Left colon (tissue), 2 donors: ENCODE data around the gene POSTN. TPM values are rescaled to one million over a fixed set of nuclear protein-coding genes. Genes with fewer than 3 reads are reported as not detected.

Experiments
- ATAC-seq: fragments of 200-7000 bp; cut with Tn5 transposase; one replicate; pipeline ENCODE4 v1.9.1; 2020; ENCODE audit warnings: mild to moderate bottlenecking, moderate library complexity
- DNase-seq, 2 donors: peaks; one replicate each; pipeline ENCODE4 v3.0.0-alpha.2; 2020
- intact Hi-C, 2 donors: fragments of 100-400 bp; cut with DNase I in 1 of 2; cut with micrococcal nuclease in 1 of 2; formaldehyde crosslinking; loops; one replicate each; pipeline versions ENCODE4 v1.11.2 to v1.14.0; 2022; cut with DNase I, micrococcal nuclease
- long read RNA-seq: library from polyadenylated mRNA; unstranded; transcript quantifications from one replicate; pipeline ENCODE4 v2.0.0, GENCODE V29; 2021
- total RNA-seq, 2 donors: library from RNA; stranded (reverse); fragmentation: NEBNext Ultra II Directional; extraction: Animal tissue kit (Norgen Biotek cat#: 25700); gene quantifications; one replicate each; pipeline ENCODE4 v1.2.1, GENCODE V29; 2021
- donor health status: DM: no; HTN: no; CAD: no.
- donor health status: DM: yes; HTN: yes; CAD: no.

POSTN gene, protein sequence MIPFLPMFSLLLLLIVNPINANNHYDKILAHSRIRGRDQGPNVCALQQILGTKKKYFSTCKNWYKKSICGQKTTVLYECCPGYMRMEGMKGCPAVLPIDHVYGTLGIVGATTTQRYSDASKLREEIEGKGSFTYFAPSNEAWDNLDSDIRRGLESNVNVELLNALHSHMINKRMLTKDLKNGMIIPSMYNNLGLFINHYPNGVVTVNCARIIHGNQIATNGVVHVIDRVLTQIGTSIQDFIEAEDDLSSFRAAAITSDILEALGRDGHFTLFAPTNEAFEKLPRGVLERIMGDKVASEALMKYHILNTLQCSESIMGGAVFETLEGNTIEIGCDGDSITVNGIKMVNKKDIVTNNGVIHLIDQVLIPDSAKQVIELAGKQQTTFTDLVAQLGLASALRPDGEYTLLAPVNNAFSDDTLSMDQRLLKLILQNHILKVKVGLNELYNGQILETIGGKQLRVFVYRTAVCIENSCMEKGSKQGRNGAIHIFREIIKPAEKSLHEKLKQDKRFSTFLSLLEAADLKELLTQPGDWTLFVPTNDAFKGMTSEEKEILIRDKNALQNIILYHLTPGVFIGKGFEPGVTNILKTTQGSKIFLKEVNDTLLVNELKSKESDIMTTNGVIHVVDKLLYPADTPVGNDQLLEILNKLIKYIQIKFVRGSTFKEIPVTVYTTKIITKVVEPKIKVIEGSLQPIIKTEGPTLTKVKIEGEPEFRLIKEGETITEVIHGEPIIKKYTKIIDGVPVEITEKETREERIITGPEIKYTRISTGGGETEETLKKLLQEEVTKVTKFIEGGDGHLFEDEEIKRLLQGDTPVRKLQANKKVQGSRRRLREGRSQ
- 10 to 100 TPM; 12.7 to 30.7 TPM for total RNA-seq
- long read RNA-seq, partial matches to known transcripts: 2 of 11 reads
- long read RNA-seq, other reads (novel, unspliced or antisense): 6 of 11 reads

DNA sequence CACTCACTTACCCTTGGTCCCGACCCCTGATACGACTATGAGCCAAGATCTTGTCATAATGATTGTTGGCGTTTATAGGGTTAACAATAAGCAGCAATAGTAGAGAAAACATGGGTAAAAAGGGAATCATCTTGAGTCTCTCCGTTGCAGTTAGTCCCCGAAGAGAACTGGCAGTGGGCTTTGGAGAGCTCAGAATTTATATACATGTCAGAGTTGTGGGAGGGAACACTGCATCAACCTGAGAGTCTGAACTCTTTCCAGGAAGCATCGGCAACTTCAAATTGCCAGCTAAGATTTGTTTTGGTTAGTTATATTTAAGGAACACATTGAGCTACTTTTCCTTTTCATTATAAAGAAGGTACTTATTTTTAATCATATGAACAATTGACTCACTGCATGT lies at the start of gene POSTN:
TSS of gene POSTN (minus strand) at position 172 of the 400 bp plus-strand sequence. CDS start at position 130, 42 bp downstream.
- ATAC-seq: no peak
- intact Hi-C loops: no loop called here
- no peak for DNase-seq

DNA sequence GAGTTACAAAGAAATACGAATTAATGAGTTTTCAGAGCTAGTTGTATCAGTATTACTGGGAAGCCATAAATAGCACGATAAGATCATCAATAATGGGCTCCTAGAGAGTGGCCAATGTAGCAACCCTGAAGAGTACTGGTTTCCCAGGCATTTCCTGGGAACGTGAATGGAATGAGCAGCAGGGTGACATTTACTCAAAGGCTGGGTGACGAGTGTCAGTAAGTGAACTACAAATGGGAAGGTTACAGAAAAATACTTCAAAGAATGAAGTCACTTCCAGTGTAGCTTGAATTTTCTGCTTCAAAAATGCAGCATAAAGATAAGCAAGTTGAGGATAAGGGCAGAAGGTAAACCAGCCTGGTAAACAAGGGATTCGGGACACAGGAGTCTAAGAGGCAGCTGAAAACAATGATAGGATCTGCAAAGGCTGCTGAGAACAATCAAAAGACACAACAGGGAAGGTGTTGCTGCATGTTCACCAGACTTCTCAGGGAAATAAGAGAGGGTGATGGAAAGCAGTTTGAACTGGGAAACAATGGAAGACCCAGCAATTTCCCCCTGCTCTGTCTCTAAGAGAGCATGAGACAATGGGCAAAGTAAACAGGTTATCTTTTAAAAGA lies 48.6 kb upstream of the POSTN start:
- ATAC-seq (no peak), DNase-seq (no peak)
- intact Hi-C loops: no loop called here

DNA sequence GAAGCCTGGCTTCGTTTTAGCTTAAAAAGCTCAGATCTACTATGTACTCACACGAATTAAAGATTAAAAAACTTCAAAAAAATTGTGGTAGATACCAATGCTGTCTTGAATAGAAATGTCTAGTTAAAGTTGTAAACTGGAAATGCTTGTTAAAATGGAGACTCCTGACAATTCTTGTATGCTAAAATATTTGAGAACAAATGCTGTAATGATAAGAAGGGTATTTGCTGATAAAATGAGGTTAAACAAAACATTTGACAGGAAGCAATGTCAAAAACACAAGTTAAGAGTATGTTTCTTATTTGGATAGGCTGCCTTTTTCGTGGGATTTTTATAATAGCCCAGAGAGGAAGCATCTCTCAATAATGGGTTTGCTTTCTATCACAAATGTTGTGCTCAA lies 48.0 kb upstream of the POSTN start:
- DNase-seq (no peak), ATAC-seq (no peak)
- intact Hi-C loops: no loop called here

DNA sequence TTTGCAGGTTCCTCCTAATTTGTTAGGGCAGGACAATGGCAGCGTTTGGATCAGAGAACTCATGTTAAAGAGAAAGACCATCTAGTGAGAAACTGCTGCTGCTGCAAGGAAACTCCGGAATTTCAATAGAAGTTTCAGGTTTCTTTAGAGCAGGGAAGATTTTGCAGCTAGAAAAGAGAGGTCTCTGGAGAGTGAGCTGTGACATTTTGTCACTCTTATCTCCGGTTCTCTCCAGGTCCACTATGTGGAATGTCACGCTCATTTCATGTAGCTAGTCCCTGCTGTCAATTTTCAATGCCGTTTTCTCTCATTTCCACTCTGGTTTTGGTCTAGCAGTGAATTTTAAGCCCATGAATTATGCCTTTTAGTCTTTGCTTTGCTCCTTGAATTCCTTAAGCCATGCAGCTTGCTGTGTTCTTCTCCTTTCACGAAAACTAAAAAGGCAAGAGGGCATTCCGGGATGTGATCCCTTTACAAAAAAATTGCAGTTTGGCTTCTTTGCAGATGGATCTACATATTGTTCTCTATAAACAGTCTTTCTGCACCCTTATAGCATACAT lies 46.7 kb upstream of the POSTN start:
- DNase-seq: no peak
- no peak for ATAC-seq
- intact Hi-C loops: no loop called here

DNA sequence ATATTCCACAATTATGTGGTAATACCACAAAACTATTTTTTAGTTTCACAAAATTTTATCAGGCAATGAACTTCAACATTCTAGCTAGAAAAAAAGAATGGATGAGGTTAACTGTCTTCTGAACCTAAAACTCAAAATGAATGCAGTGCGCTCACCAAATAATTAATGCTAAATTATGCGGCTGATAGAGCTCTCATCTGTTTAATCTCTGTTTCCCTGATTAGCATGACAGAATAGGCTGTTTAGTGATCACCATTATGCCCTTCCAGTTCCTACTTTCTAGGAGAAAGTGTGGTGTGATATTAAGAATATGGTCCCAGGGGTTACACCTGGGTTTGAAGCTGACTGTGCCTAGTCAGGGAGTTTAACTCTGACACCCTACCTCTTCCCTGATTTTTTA lies 42.8 kb upstream of the POSTN start:
- DNase-seq (no peak), ATAC-seq (no peak)
- intact Hi-C loops: no loop called here

DNA sequence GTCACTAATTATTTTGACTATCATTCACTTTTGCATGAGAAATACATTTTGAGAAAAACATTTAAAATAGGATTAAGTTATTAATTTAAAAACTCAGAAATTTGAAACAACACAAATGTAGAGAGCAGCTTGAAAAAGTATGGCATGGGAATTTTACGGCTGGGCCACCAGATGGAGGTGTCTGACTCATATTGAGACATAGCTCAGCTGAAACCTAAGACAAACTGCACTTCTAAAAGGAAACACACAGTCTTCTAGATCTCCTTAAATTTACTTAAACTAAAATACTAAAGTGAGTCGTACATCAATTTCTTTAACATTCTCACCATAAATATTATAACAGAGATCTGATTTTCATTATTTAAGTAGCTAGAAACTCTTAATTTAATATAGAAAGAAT lies 41.9 kb upstream of the POSTN start:
- DNase-seq (no peak), ATAC-seq (no peak)
- intact Hi-C loops: no loop called here

DNA sequence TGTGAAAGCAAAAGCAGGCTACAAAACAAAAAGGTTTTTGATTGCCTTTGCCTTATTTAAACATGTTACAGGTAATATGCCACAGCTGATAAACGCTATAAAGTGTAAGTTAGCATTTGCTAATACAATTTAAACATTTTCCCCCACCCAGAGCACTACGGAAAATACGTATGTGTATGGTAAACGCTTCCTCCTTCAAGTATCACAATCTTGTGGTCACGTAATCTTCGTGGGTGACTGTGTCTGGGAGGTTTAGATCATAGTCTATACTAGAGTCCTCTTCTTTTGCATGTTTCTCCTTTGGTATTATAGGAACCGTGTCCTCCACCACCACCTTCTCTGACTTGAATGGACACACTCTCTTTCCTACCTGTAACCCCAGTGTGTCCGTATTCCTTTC lies 38.1 kb upstream of the POSTN start:
- ATAC-seq (no peak), DNase-seq (no peak)
- intact Hi-C loops: no loop called here

DNA sequence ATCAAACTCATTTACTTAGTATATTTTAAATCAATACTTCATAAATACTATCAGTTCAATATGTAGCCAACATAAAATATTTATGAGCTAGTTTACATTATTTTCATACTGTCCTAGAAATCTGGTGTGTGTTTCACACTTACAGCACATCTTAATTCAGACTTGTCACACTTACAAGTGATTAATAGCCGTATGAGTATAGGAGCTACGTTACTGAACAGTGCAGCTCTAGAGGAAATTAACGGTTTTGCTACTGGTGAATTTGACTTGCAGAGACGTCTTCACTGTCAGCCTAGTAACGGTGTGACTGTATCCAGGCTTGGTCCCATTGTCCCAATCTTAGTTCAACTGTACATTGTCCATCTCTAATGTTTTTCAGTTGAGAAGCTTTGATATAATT lies 33.7 kb upstream of the POSTN start:
- no peak for DNase-seq
- intact Hi-C loops: no loop called here
- no peak for ATAC-seq

DNA sequence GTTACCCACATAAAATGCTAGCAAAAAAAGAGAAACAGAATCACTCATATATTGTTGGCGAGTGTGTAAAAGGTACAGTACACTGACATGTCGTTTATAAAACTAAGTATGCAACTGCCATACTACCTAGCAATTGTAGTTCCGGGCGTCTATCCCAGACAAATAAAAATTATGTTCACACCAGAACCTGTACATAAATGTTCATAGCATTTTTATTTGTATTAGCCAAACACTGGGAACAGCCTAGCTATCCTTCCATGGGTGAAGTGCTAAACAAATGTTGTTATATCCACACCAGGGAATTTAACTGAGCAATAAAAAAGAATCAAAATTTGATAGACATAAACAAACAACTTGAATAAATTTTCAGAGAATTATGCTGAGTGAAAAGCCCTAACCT lies 28.9 kb upstream of the POSTN start:
- intact Hi-C loops: no loop called here
- ATAC-seq (no peak), DNase-seq (no peak)

DNA sequence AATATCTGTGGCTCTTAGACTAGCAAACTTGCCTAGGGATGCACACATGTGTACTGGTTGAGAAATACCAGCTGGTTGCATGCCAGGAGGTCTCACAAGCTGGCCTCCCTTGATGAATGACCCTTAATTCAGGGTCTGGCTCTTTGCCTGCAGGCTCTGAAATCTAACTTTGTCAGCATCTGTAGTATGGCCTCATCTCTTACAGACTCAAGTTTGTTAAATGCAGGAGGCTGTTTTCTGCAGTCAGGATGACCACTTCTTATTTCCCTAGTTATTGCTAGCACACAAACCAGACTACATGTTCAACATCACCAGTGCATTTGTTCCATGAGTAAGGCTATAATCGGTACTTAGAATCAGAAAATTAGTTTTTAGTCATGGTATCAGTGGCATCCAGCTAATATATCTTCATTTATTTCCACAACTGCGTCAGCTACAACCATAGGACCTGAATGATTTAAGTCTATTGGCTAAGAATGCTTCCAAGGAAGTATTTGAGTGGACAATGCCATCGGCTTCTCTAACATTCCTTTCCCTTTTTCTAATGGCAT lies 23.3 kb upstream of the POSTN start:
- DNase-seq: no peak
- intact Hi-C loops: no loop called here
- no peak for ATAC-seq

DNA sequence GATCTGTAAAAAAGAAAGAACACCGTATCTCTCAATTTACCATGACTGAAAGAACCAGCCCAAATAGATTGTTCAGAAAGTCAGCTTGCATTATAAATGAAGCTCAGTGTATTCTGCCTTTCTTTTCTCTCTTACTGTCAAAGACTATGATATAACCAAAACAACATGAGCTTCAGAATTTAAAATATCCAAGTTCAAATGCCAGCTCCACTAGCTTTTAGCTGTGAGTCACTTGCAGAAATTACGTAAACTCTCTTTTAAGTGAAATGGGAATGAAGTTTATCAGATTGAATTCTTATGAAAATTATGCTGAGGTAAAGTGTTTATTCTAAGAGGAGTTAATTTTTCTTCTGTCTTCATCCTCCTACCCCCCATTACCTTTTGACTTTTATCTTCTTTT lies 20.0 kb upstream of the POSTN start:
- ATAC-seq (no peak), DNase-seq (no peak)
- intact Hi-C loops: no loop called here

DNA sequence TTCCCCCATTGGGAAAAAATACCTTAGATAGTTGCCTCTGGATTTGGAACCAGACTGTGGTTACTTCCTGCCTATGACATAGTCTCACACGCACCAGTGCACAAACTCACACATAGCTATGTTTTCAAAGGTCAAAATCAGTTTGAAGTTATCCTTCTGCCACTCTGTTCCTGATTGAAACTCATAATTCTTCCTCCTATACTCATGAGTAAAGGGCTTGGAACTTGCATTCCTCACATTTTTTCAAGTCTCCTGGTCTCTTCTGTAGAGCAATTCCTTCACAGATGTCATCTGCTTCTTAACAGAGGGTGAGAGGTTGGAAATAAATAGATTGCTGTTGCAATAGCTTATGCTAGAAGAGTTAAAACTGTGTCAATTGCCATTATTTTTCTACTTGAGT lies 18.6 kb upstream of the POSTN start:
- DNase-seq (no peak), ATAC-seq (no peak)
- intact Hi-C loops: no loop called here

DNA sequence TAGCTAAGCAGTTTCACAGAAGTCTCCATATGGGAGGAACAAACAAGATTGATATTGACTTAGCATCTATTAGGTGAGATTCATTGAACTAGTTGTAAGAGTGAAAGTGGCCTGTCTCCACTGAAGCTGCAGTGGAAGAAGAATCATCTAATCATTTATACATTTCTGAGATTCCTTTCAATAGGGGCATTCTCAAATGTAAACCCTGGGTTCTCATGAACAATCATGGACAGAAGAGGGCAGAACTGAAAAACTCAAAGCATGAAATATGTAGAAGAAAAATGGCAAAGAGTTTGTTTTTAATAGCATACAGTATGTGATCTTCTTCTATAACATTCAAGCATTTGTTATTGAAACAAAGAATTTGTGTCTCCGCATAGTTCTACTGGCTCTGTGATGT lies 17.6 kb upstream of the POSTN start:
- DNase-seq: no peak
- ATAC-seq: no peak
- intact Hi-C loops: no loop called here

DNA sequence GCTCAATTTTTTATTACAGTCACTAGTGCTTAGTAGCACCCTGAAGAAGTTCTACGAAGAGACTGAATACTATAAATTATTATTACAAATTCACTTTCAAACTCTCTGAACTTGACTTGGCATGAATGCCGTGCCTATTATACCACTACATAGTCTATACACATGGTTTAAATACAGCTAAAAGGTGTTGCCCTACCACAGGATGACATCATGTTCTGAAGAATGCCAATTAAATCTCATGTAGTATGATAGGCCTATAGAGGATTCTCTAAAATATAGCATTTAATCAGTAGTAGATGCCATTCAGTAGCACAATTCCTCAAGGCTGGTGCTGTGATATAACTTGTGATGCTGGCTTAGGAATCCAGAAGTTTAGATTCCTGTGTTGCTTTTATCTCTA lies 16.7 kb upstream of the POSTN start:
- ATAC-seq: no peak
- DNase-seq: no peak
- intact Hi-C loops: no loop called here

DNA sequence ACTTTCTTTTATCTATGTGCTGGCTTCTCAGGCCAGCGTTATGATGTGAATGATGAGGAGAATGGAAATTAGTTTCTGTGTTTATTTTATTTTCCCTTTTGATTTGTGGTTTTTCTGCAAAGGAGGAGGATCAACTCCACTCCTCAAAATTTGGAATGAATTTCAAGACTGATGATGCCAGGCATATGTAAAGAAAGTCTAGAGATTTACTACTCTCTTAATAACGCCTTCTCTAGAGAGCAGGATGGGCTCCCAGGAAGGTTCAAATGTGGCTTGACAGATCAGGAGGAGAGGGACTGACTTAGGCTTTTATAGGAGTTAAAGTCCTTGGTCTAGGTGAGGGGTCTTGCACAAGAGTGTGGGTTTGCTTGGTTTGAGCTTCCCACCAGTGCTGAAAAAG lies 15.1 kb upstream of the POSTN start:
- no peak for ATAC-seq
- DNase-seq: no peak
- intact Hi-C loops: no loop called here

DNA sequence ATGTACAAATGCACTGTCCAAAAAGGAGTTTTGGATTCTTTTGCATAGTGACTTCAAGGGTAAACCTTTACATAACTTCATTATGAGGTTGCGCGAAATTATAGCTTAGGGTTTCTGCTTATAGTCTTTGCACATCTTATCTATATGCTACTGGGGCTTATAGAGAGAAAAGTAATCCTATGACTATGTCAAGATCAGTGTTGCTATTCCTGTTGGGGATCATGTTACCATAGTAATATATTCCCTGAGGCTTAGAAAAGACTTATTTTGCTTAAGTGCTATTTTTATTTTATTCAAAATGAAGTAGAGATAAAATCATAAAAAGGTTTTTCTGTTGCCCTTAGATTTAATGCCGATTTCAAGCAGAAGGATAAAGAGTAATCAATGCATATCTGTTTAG lies 14.7 kb upstream of the POSTN start:
- no peak for ATAC-seq
- no peak for DNase-seq
- intact Hi-C loops: no loop called here

DNA sequence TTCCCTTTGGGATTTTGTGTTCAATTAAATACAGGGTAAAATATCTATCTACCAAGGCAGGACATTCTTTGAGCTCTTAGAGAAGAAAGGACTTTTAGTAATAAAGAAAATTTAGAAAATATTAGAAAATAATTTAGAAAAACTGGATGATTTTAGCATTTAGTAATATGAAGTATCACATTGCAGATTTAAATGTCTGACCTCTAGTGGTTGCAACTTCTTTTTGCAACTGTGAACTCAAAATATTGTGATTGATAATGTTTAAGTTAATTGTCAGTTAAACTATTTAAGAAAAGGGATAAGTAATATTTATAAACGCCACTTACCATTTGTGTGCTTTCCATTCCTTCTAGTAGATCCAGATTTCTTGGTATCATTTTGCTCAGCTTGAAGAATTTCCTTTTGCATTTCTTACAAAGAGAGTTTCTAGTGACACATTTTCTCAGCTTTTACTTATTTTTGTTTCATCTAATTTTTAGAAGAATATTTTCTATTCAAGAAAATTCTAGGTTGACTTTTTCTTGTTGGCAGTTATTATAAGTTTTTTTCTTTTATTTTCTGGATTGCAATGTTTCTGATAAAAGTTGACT lies 10.3 kb upstream of the POSTN start:
- ATAC-seq: no peak
- intact Hi-C loops: loop anchor here in 1 of 2 donors (10.0 kb wide), 2 partner anchors 504 to 534 kb away; partner anchors contain the start of gene CSNK1A1L
- DNase-seq: no peak

DNA sequence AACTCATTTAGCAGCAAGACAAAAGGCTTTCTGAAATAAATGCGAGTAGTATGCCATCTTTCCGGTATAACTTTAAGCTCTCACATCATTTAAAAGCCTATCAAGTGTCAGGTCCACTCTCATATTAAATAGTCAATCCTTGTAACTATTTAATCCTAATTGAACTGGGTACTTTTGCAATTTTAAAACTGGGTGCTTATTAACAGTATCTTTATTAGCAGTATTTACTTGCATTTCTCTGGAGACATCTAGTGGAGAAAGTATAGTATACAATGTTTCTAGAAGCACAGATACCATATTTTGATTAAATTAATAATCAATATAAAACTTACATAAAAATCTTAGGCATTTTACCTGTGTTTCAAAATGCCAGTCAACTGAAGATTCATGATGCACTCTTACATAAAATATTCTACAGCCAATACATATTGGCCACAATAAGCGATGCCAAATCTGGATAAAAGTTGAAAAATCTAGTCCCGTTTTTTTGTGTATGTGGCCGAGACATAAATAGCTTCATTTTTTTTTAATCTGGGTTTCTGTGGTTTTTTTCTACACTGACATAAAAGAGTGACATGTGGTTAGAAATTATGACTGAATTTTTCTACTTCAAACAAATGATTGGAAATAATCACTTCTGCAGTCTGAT lies 4.3 kb upstream of the POSTN start:
- ATAC-seq: no peak
- DNase-seq: no peak
- intact Hi-C loops: loop anchor here in 1 of 2 donors (10.0 kb wide), 2 partner anchors 498 to 528 kb away; partner anchors contain the start of gene CSNK1A1L
